ENCODE measurements around the gene PTPRM.

- no peak for TF ChIP-seq CTCF (IDR thresholded peaks at IDR 0.05; ENCODE audit: low read depth, low read length, poor library complexity, severe bottlenecking)
- no peak for TF ChIP-seq EZH2phosphoT487 (IDR thresholded peaks at IDR 0.05; ENCODE audit: borderline replicate concordance, low read length)
Observed at GRCh38 chr18:7733642-7734041, 166.5 kb downstream of the PTPRM start.
